ENCODE data around the gene MYO5A.

The MYO5A gene

GRCh38 chr15:52306270-52306669 is 222.4 kb downstream of the MYO5A start:
- no peak for DNase-seq
- Histone ChIP-seq H3K36me3 (ENCODE audit: control insufficient read depth in 4 of 4, insufficient read depth in 4 of 4, low read length in 3 of 4) (peaks cover 0 to 10% (median 3%) of the 10 kb centered on the region in 4 experiments), H3K4me3 (ENCODE audit: control insufficient read depth in 1 of 7, extremely low read depth in 1 of 7, insufficient read depth in 4 of 7, low read depth in 2 of 7, low read length in 6 of 7) (no peak overlapping the region), H3K4me1 (ENCODE audit: control extremely low read depth in 1 of 4, control insufficient read depth in 4 of 4, insufficient read depth in 4 of 4, low read length in 3 of 4) (peaks cover 0 to 5% (median 0%) of the 10 kb centered on the region in 4 experiments), H3K9me3 (ENCODE audit: control extremely low read depth in 1 of 5, control insufficient read depth in 4 of 5, insufficient read depth in 2 of 5, low read depth in 1 of 5, low read length in 4 of 5) (no peaks in the 10 kb centered on the region), H3K27ac (ENCODE audit: insufficient read depth in 1 of 2, low read depth in 1 of 2, low read length in 2 of 2, poor library complexity in 1 of 2, severe bottlenecking in 2 of 2) (no peak overlapping the region), H3K27me3 (replicated peaks in 2 of 5; ENCODE audit: control insufficient read depth in 4 of 5, insufficient read depth in 5 of 5, low read length in 4 of 5) (no peaks in the 10 kb centered on the region)
- ChIA-PET CTCF (no interaction called here), POLR2A (no interaction called here)
- WGBS (ENCODE audit: insufficient coverage): no CpG with 5 or more reads among the region's 1 CpG

DNA sequence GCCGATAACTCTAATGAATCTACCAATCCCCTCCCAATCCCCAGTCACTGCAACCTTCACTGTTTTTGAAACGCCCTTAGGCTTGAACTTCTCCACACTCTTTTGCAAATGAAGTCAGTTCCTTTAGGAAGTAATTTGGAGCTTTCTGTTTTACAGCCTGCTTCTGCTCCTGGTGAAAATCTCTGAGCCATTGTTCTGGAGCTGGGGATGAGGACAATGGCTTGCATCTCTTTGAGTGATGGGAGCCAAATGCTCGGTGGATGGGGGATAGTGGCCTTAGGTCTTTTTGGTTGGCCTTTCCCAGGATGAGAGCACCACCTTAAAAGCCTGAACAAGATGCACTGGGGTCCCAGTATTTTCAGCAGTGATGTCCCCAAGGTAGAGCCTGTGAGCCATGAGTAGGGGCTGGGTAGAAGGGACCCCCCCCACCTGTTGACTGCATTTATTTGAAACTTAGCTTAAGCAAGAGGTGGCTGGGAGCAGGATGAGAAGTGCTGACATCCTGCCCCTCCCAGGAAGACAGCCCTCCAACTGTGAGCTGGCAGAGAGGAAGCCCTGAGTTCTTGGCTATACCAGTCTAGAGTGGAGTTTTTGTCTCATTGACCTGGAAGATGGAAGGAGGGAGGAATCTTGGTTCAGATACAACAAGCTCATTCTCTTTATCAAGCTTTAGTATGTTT is 225.4 kb downstream of the MYO5A start:
- H3K36me3 ChIP-seq (ENCODE audit: control insufficient read depth in 4 of 4, insufficient read depth in 4 of 4, low read length in 3 of 4): no peaks in the 10 kb centered on the region
- no peak for DNase-seq
- H3K27me3 ChIP-seq (replicated peaks in 2 of 5; ENCODE audit: control insufficient read depth in 4 of 5, insufficient read depth in 5 of 5, low read length in 4 of 5): no peaks in the 10 kb centered on the region
- peaks cover 0 to 2% (median 0%) of the 10 kb centered on the region in 5 experiments for H3K9me3 ChIP-seq (ENCODE audit: control extremely low read depth in 1 of 5, control insufficient read depth in 4 of 5, insufficient read depth in 2 of 5, low read depth in 1 of 5, low read length in 4 of 5)
- peak overlapping the region in 1 of 7 experiments; percentile 13 for H3K4me3 ChIP-seq (ENCODE audit: control insufficient read depth in 1 of 7, extremely low read depth in 1 of 7, insufficient read depth in 4 of 7, low read depth in 2 of 7, low read length in 6 of 7)
- ChIA-PET CTCF (interaction anchor here (0.8 to 2.7 kb wide), 4 partner anchors 11 to 47 kb away, joined by 3 to 11 read pairs (median 4); no protein-coding TSS in a partner anchor), POLR2A (no interaction called here)
- 100% methylated on average over 3 of the region's 3 CpGs for WGBS (ENCODE audit: insufficient coverage)
- no peak overlapping the region for H3K27ac ChIP-seq (ENCODE audit: insufficient read depth in 1 of 2, low read depth in 1 of 2, low read length in 2 of 2, poor library complexity in 1 of 2, severe bottlenecking in 2 of 2)
- peaks cover 0 to 5% (median 0%) of the 10 kb centered on the region in 4 experiments for H3K4me1 ChIP-seq (ENCODE audit: control extremely low read depth in 1 of 4, control insufficient read depth in 4 of 4, insufficient read depth in 4 of 4, low read length in 3 of 4)

DNA sequence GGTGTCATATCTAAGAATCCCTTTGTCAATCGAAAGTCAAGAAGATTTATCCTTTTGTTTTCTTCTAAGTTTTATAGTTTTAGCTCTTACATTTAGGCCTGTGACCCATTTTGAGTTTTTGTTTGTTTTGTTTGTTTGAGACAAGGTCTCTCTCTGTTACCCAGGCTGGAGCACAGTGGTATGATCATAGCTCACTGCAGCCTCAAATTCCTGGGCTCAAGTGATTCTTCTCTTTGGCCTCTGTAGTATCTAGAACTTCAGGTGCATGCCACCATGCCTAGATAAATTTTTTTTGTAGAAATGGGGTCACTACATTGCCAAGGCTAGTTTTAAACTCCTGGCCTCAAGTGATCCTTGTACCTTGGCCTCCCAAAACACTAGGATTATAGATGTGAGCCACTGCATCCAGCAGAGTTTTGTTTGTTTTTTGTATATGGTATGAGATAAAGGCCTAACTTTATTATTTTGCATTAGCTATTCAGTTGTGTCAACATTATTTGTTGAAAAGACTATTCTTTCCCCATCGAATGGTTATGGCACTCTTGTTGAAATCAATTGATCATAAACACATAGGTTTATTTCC is 227.3 kb downstream of the MYO5A start:
- peaks cover 0 to 2% (median 0%) of the 10 kb centered on the region in 5 experiments for H3K9me3 ChIP-seq (ENCODE audit: control extremely low read depth in 1 of 5, control insufficient read depth in 4 of 5, insufficient read depth in 2 of 5, low read depth in 1 of 5, low read length in 4 of 5)
- no peak overlapping the region for H3K4me3 ChIP-seq (ENCODE audit: control insufficient read depth in 1 of 7, extremely low read depth in 1 of 7, insufficient read depth in 4 of 7, low read depth in 2 of 7, low read length in 6 of 7)
- ChIA-PET POLR2A (no interaction called here), CTCF (interaction anchor here (0.8 kb wide), 1 partner anchor 88 kb away, joined by 3 read pairs; no protein-coding TSS in a partner anchor)
- WGBS (ENCODE audit: insufficient coverage): no CpG with 5 or more reads among the region's 2 CpGs
- no peaks in the 10 kb centered on the region for H3K36me3 ChIP-seq (ENCODE audit: control insufficient read depth in 4 of 4, insufficient read depth in 4 of 4, low read length in 3 of 4)
- H3K27me3 ChIP-seq (replicated peaks in 2 of 5; ENCODE audit: control insufficient read depth in 4 of 5, insufficient read depth in 5 of 5, low read length in 4 of 5): no peaks in the 10 kb centered on the region
- no peak for DNase-seq
- no peak overlapping the region for H3K27ac ChIP-seq (ENCODE audit: insufficient read depth in 1 of 2, low read depth in 1 of 2, low read length in 2 of 2, poor library complexity in 1 of 2, severe bottlenecking in 2 of 2)
- peaks cover 0 to 5% (median under 1%) of the 10 kb centered on the region in 4 experiments for H3K4me1 ChIP-seq (ENCODE audit: control extremely low read depth in 1 of 4, control insufficient read depth in 4 of 4, insufficient read depth in 4 of 4, low read length in 3 of 4)

DNA sequence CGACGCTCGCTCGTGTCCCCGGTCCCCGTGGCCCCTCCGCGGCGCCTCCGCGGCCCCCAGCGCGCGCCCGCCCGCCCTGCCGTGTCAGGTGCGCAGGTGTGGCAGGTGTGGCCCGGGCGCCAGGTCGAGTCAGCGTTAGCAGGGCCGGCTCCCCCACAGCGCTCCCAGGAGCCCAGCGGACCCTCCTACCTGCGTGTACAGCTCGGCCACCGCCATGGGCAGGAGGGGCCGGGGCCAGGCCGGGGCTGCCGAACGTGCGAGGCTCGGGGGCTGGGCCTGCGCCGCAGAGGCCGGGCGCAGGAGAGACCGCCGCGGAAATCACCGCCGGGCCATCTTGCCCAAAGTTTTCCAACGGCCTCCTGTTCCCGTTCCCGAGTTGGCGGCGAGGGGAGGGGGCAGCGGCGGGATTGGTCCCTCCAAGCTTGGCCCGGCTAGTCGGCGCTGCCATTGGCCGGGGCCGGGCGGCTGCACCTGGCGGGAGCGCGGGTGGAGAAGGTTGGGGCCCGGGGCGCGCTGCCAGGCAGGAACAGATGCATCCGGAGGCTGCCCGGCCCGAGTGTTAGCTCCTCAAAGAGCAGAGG is 233.2 kb downstream of the MYO5A start, which contains the start of gene MYO5C:
Gene MYO5C, minus strand, starts transcription at position 384 of the 581 bp plus-strand sequence. Its CDS starts 168 bp downstream, at position 216.
- Histone ChIP-seq H3K4me1 (ENCODE audit: control extremely low read depth in 1 of 4, control insufficient read depth in 4 of 4, insufficient read depth in 4 of 4, low read length in 3 of 4) (peaks cover 0 to 38% (median 27%) of the 10 kb centered on the region in 4 experiments), H3K9me3 (ENCODE audit: control extremely low read depth in 1 of 5, control insufficient read depth in 4 of 5, insufficient read depth in 2 of 5, low read depth in 1 of 5, low read length in 4 of 5) (peaks cover 0 to 2% (median 0%) of the 10 kb centered on the region in 5 experiments), H3K27ac (ENCODE audit: insufficient read depth in 1 of 2, low read depth in 1 of 2, low read length in 2 of 2, poor library complexity in 1 of 2, severe bottlenecking in 2 of 2) (peak within 1 kb of the TSS; percentile 7 to 76), H3K4me3 (ENCODE audit: control insufficient read depth in 1 of 7, extremely low read depth in 1 of 7, insufficient read depth in 4 of 7, low read depth in 2 of 7, low read length in 6 of 7) (peak within 1 kb of the TSS; percentile 54 to 78 (median 67)), H3K27me3 (replicated peaks in 2 of 5; ENCODE audit: control insufficient read depth in 4 of 5, insufficient read depth in 5 of 5, low read length in 4 of 5) (no peaks in the 10 kb centered on the region), H3K36me3 (ENCODE audit: control insufficient read depth in 4 of 4, insufficient read depth in 4 of 4, low read length in 3 of 4) (peaks cover 0 to 9% (median 2%) of the 10 kb centered on the region in 4 experiments)
- ChIA-PET POLR2A (interaction anchor here (0.8 kb wide), 1 partner anchor 16 kb away, joined by 3 read pairs; no protein-coding TSS in a partner anchor), CTCF (no interaction called here)
- DNase-seq: peak; percentile 80 to 93 (median 90)
- WGBS (ENCODE audit: insufficient coverage): 0% methylated on average over 35 of the region's 65 CpGs

- POLR2A ChIA-PET: no interaction called here
- Histone ChIP-seq H3K4me1 (ENCODE audit: control extremely low read depth in 1 of 4, control insufficient read depth in 4 of 4, insufficient read depth in 4 of 4, low read length in 3 of 4) (peaks cover 0 to 42% (median 28%) of the 10 kb centered on the region in 4 experiments), H3K27me3 (replicated peaks in 2 of 5; ENCODE audit: control insufficient read depth in 4 of 5, insufficient read depth in 5 of 5, low read length in 4 of 5) (no peaks in the 10 kb centered on the region), H3K27ac (ENCODE audit: insufficient read depth in 1 of 2, low read depth in 1 of 2, low read length in 2 of 2, poor library complexity in 1 of 2, severe bottlenecking in 2 of 2) (peak overlapping the region; percentile 7 to 76), H3K4me3 (ENCODE audit: control insufficient read depth in 1 of 7, extremely low read depth in 1 of 7, insufficient read depth in 4 of 7, low read depth in 2 of 7, low read length in 6 of 7) (peak overlapping the region; percentile 54 to 78 (median 67)), H3K36me3 (ENCODE audit: control insufficient read depth in 4 of 4, insufficient read depth in 4 of 4, low read length in 3 of 4) (peaks cover 0 to 9% (median 2%) of the 10 kb centered on the region in 4 experiments), H3K9me3 (ENCODE audit: control extremely low read depth in 1 of 5, control insufficient read depth in 4 of 5, insufficient read depth in 2 of 5, low read depth in 1 of 5, low read length in 4 of 5) (peaks cover 0 to under 1% (median 0%) of the 10 kb centered on the region in 5 experiments)
- CTCF ChIA-PET: no interaction called here
- DNase-seq: peak in 2 of 3 donors; percentile 49 to 61
- 2% methylated on average over 32 of the region's 32 CpGs for WGBS (ENCODE audit: insufficient coverage)
These were observed 233.7 kb downstream of the MYO5A start for GRCh38 chr15:52294881-52295420.

DNA sequence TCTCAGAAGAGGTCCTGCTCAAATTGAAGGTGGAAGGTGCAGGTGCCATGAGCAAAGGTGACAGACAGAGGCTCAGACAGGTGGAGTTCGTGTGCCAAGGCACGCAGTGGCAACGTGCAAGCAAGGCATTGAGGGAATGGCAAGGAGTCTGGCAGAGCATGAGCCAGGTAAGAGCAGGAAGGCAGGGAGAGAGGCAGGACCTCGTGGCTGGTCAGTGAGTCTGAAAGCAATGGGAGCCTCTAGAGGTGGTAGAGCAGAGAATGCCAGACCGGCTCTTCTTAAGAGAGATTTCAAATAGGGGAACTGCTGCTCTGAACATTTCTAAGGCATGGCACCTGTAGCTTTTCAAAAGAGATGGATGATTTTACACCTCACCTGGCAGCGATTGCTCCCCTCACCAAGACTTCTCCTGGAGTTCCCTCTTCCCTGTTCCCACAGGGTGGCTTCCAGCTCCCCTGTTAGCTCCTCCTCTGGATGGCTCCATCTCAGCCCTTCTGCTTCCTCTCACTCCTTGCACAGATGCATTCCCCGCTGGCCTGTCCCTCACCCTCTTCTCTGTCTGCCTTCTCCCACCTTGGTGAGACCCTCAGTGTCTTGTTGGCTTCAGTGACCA is 235.8 kb downstream of the MYO5A start:
- DNase-seq: no peak
- H3K27ac ChIP-seq (ENCODE audit: insufficient read depth in 1 of 2, low read depth in 1 of 2, low read length in 2 of 2, poor library complexity in 1 of 2, severe bottlenecking in 2 of 2): no peak overlapping the region
- CTCF ChIA-PET: interaction anchor here (1.4 kb wide), 2 partner anchors 11 to 14 kb away, joined by 3 to 6 read pairs; no protein-coding TSS in a partner anchor
- peaks cover 0 to 49% (median 35%) of the 10 kb centered on the region in 4 experiments for H3K4me1 ChIP-seq (ENCODE audit: control extremely low read depth in 1 of 4, control insufficient read depth in 4 of 4, insufficient read depth in 4 of 4, low read length in 3 of 4)
- peaks cover 0 to 21% (median 2%) of the 10 kb centered on the region in 4 experiments for H3K36me3 ChIP-seq (ENCODE audit: control insufficient read depth in 4 of 4, insufficient read depth in 4 of 4, low read length in 3 of 4)
- POLR2A ChIA-PET: interaction anchor here (0.6 kb wide), 1 partner anchor 26 kb away, joined by 4 read pairs; no protein-coding TSS in a partner anchor
- whole genome bisulfite sequencing (ENCODE audit: insufficient coverage): 98% methylated on average over 7 of the region's 7 CpGs
- peak overlapping the region in 3 of 7 experiments; percentile 4 to 78 (median 8) for H3K4me3 ChIP-seq (ENCODE audit: control insufficient read depth in 1 of 7, extremely low read depth in 1 of 7, insufficient read depth in 4 of 7, low read depth in 2 of 7, low read length in 6 of 7)
- no peaks in the 10 kb centered on the region for H3K9me3 ChIP-seq (ENCODE audit: control extremely low read depth in 1 of 5, control insufficient read depth in 4 of 5, insufficient read depth in 2 of 5, low read depth in 1 of 5, low read length in 4 of 5)
- H3K27me3 ChIP-seq (replicated peaks in 2 of 5; ENCODE audit: control insufficient read depth in 4 of 5, insufficient read depth in 5 of 5, low read length in 4 of 5): no peaks in the 10 kb centered on the region
